Measurements from ENCODE around the gene GLRA3. TPM values are rescaled to one million over a fixed set of nuclear protein-coding genes. Genes with fewer than 3 reads are reported as not detected.

GLRA3 gene
- total and polyA plus RNA-seq, 10 of the 15 experiments (the other 5 are each of a cell fraction or from before 2014, with no cell fraction given) = not detected

DNA sequence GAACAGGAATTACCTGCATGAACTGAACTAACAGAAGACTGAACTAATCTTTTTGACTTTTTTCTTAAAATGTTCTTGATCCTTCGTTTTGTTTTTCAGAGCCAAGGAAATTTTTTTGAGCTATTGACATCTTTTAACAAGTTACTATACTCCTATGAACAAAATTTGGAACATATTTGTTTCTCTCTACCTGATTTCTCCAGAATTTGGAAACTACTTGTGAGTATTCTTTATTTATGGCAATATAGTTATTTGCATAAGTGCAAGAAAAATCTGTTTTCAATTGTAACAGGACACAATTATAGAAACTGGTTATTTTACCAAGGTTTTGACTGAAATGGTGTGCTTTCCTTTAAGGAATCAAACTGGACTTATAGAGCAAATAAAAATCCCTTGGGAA is 217.3 kb downstream of the GLRA3 start (continued):
- TF ChIP-seq, protein P1, sequence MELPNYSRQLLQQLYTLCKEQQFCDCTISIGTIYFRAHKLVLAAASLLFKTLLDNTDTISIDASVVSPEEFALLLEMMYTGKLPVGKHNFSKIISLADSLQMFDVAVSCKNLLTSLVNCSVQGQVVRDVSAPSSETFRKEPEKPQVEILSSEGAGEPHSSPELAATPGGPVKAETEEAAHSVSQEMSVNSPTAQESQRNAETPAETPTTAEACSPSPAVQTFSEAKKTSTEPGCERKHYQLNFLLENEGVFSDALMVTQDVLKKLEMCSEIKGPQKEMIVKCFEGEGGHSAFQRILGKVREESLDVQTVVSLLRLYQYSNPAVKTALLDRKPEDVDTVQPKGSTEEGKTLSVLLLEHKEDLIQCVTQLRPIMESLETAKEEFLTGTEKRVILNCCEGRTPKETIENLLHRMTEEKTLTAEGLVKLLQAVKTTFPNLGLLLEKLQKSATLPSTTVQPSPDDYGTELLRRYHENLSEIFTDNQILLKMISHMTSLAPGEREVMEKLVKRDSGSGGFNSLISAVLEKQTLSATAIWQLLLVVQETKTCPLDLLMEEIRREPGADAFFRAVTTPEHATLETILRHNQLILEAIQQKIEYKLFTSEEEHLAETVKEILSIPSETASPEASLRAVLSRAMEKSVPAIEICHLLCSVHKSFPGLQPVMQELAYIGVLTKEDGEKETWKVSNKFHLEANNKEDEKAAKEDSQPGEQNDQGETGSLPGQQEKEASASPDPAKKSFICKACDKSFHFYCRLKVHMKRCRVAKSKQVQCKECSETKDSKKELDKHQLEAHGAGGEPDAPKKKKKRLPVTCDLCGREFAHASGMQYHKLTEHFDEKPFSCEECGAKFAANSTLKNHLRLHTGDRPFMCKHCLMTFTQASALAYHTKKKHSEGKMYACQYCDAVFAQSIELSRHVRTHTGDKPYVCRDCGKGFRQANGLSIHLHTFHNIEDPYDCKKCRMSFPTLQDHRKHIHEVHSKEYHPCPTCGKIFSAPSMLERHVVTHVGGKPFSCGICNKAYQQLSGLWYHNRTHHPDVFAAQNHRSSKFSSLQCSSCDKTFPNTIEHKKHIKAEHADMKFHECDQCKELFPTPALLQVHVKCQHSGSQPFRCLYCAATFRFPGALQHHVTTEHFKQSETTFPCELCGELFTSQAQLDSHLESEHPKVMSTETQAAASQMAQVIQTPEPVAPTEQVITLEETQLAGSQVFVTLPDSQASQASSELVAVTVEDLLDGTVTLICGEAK (IDR thresholded peaks at IDR 0.05; ENCODE audit: borderline replicate concordance) = no peak
- TF ChIP-seq BACH1 (IDR thresholded peaks at IDR 0.05; ENCODE audit: borderline replicate concordance) = no peak
- no peak for TF ChIP-seq BRCA1 (IDR thresholded peaks at IDR 0.05; ENCODE audit: low read depth, low read length)
- no peak for TF ChIP-seq KLF5 (IDR thresholded peaks at IDR 0.05; ENCODE audit: partially characterized antibody)
- TF ChIP-seq, protein P2, sequence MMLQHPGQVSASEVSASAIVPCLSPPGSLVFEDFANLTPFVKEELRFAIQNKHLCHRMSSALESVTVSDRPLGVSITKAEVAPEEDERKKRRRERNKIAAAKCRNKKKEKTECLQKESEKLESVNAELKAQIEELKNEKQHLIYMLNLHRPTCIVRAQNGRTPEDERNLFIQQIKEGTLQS (IDR thresholded peaks at IDR 0.05; ENCODE audit: borderline replicate concordance, extremely low read depth, low read depth, low read length) = no peak
- TF ChIP-seq SMAD5 (IDR thresholded peaks at IDR 0.05; ENCODE audit: low read depth) = no peak
- no peak for TF ChIP-seq NFIC (IDR thresholded peaks at IDR 0.05; ENCODE audit: low read depth, low read length)
- TF ChIP-seq, protein P3, sequence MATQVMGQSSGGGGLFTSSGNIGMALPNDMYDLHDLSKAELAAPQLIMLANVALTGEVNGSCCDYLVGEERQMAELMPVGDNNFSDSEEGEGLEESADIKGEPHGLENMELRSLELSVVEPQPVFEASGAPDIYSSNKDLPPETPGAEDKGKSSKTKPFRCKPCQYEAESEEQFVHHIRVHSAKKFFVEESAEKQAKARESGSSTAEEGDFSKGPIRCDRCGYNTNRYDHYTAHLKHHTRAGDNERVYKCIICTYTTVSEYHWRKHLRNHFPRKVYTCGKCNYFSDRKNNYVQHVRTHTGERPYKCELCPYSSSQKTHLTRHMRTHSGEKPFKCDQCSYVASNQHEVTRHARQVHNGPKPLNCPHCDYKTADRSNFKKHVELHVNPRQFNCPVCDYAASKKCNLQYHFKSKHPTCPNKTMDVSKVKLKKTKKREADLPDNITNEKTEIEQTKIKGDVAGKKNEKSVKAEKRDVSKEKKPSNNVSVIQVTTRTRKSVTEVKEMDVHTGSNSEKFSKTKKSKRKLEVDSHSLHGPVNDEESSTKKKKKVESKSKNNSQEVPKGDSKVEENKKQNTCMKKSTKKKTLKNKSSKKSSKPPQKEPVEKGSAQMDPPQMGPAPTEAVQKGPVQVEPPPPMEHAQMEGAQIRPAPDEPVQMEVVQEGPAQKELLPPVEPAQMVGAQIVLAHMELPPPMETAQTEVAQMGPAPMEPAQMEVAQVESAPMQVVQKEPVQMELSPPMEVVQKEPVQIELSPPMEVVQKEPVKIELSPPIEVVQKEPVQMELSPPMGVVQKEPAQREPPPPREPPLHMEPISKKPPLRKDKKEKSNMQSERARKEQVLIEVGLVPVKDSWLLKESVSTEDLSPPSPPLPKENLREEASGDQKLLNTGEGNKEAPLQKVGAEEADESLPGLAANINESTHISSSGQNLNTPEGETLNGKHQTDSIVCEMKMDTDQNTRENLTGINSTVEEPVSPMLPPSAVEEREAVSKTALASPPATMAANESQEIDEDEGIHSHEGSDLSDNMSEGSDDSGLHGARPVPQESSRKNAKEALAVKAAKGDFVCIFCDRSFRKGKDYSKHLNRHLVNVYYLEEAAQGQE (IDR thresholded peaks at IDR 0.05; ENCODE audit: low read depth, low read length) = no peak
